NCI-H526 treated with DMSO at 0.1 percent for 48 hours (cell line): ENCODE results near the gene PROS1.

ENCODE experiments used
- DNase-seq: peaks from one replicate; lab custom pipeline; 2025; lab: John Stamatoyannopoulos, UW

Gene PROS1

GRCh38 chr3:93973131-93974126, at the start of gene PROS1:
Gene PROS1, minus strand, starts transcription at chr3:93973896. Its CDS starts 147 bp downstream, at chr3:93973749.
- DNase-seq, result peak; percentile 42

GRCh38 chr3:94020293-94020692, 46.6 kb upstream of the PROS1 start:
- DNase-seq, result no peak

GRCh38 chr3:94019659-94020058, 46.0 kb upstream of the PROS1 start:
- DNase-seq, result no peak

GRCh38 chr3:94015025-94015424, 41.3 kb upstream of the PROS1 start:
- DNase-seq, result no peak

- no peak for DNase-seq
Measured at GRCh38 chr3:94012185-94012584, 38.5 kb upstream of the PROS1 start.

- no peak for DNase-seq
Measured at GRCh38 chr3:94011233-94011711, 37.6 kb upstream of the PROS1 start.

- no peak for DNase-seq
Measured at GRCh38 chr3:94009608-94010007, 35.9 kb upstream of the PROS1 start.

- no peak for DNase-seq
Measured at GRCh38 chr3:94008253-94008652, 34.6 kb upstream of the PROS1 start.

GRCh38 chr3:94004301-94004910, 30.7 kb upstream of the PROS1 start:
- peak; percentile 41 for DNase-seq

GRCh38 chr3:94001827-94002495, 28.3 kb upstream of the PROS1 start:
- no peak for DNase-seq

- no peak for DNase-seq
Measured at GRCh38 chr3:94001191-94001590, 27.5 kb upstream of the PROS1 start.

GRCh38 chr3:93994056-93994455, 20.4 kb upstream of the PROS1 start:
- DNase-seq, result no peak

GRCh38 chr3:93992207-93992606, 18.5 kb upstream of the PROS1 start:
- DNase-seq, result no peak

- no peak for DNase-seq
Measured at GRCh38 chr3:93991631-93992030, 17.9 kb upstream of the PROS1 start.

- no peak for DNase-seq
Measured at GRCh38 chr3:93989241-93989640, 15.5 kb upstream of the PROS1 start.

- DNase-seq, result no peak
Measured at GRCh38 chr3:93988764-93989163, 15.1 kb upstream of the PROS1 start.

GRCh38 chr3:93988283-93988682, 14.6 kb upstream of the PROS1 start:
- no peak for DNase-seq

- DNase-seq, result no peak
Measured at GRCh38 chr3:93984618-93985017, 10.9 kb upstream of the PROS1 start.

- DNase-seq, result no peak
Measured at GRCh38 chr3:93983408-93983807, 9.7 kb upstream of the PROS1 start.

GRCh38 chr3:93981649-93982048, 8.0 kb upstream of the PROS1 start:
- no peak for DNase-seq

GRCh38 chr3:93979850-93980676, 6.4 kb upstream of the PROS1 start, which contains the start of gene ARL13B:
Gene ARL13B, plus strand, starts transcription at chr3:93980155. Its CDS starts 269 bp downstream, at chr3:93980424.
- peak; percentile 96 for DNase-seq
